BE2C (cell line): ENCODE data around the gene ZNF827.
A peak's percentile ranks its signal among the peaks of the same experiment; 100 is the strongest.

Source experiments
- DNase-seq: peaks from one replicate; pipeline ENCODE4 v3.0.0-alpha.2; 2020
- H3K27me3 ChIP-seq: fragments of 250-450 bp; sonication (Bioruptor Pico); 2 replicates; pipeline ENCODE4 v1.5.1; 2020; ENCODE audit warnings: mild to moderate bottlenecking
- H3K36me3 ChIP-seq: fragments of 250-450 bp; sonication (Bioruptor Pico); 2 replicates; pipeline ENCODE4 v1.5.1; 2020; ENCODE audit warnings: mild to moderate bottlenecking
- H3K4me1 ChIP-seq: fragments of 250-450 bp; sonication (Bioruptor Pico); 2 replicates; pipeline ENCODE4 v1.5.1; 2020
- H3K4me3 ChIP-seq: 2 replicates; pipeline ENCODE4 v1.5.1; 2011; ENCODE audit warnings: low read depth, low read length
- H3K9me3 ChIP-seq: fragments of 250-450 bp; sonication (Bioruptor Pico); 2 replicates; pipeline ENCODE4 v1.5.1; 2020
- TF ChIP-seq, protein P1 (sequence below): IDR thresholded peaks from 2 replicates; pipeline ENCODE4 v1.5.1; 2012; ENCODE audit warnings: mild to moderate bottlenecking, low read depth, low read length

ZNF827 gene

GRCh38 chr4:145957302-145957701 lies 18.7 kb upstream of the ZNF827 start:
- Histone ChIP-seq H3K4me1 (no peaks in the 10 kb centered on the region), H3K27me3 (no peaks in the 10 kb centered on the region), H3K9me3 (no peaks in the 10 kb centered on the region), H3K4me3 (no peak overlapping the region), H3K36me3 (no peaks in the 10 kb centered on the region)
- no peak for DNase-seq
- TF ChIP-seq, protein P1, sequence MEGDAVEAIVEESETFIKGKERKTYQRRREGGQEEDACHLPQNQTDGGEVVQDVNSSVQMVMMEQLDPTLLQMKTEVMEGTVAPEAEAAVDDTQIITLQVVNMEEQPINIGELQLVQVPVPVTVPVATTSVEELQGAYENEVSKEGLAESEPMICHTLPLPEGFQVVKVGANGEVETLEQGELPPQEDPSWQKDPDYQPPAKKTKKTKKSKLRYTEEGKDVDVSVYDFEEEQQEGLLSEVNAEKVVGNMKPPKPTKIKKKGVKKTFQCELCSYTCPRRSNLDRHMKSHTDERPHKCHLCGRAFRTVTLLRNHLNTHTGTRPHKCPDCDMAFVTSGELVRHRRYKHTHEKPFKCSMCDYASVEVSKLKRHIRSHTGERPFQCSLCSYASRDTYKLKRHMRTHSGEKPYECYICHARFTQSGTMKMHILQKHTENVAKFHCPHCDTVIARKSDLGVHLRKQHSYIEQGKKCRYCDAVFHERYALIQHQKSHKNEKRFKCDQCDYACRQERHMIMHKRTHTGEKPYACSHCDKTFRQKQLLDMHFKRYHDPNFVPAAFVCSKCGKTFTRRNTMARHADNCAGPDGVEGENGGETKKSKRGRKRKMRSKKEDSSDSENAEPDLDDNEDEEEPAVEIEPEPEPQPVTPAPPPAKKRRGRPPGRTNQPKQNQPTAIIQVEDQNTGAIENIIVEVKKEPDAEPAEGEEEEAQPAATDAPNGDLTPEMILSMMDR: no peak

- TF ChIP-seq, protein P1: peak; percentile 91
- Histone ChIP-seq H3K9me3 (no peaks in the 10 kb centered on the region), H3K27me3 (no peaks in the 10 kb centered on the region), H3K4me1 (no peaks in the 10 kb centered on the region), H3K4me3 (no peak overlapping the region), H3K36me3 (no peaks in the 10 kb centered on the region)
- DNase-seq: peak; percentile 49
Observed at GRCh38 chr4:145956288-145956890, 17.8 kb upstream of the ZNF827 start.

GRCh38 chr4:145954924-145955339 lies 16.3 kb upstream of the ZNF827 start:
- no peaks in the 10 kb centered on the region for H3K36me3 ChIP-seq
- H3K9me3 ChIP-seq: no peaks in the 10 kb centered on the region
- H3K4me3 ChIP-seq: no peak overlapping the region
- no peaks in the 10 kb centered on the region for H3K27me3 ChIP-seq
- no peaks in the 10 kb centered on the region for H3K4me1 ChIP-seq
- DNase-seq: peak; percentile 14
- TF ChIP-seq, protein P1: no peak

GRCh38 chr4:145951931-145952330 lies 13.3 kb upstream of the ZNF827 start:
- TF ChIP-seq, protein P1: no peak
- H3K9me3 ChIP-seq: no peaks in the 10 kb centered on the region
- no peak overlapping the region for H3K4me3 ChIP-seq
- no peak for DNase-seq
- H3K27me3 ChIP-seq: no peaks in the 10 kb centered on the region; the same call in 1 of the 2 replicates
- H3K4me1 ChIP-seq: no peaks in the 10 kb centered on the region
- no peaks in the 10 kb centered on the region for H3K36me3 ChIP-seq

- Histone ChIP-seq H3K27me3 (no peaks in the 10 kb centered on the region; the same call in 1 of the 2 replicates), H3K4me1 (no peaks in the 10 kb centered on the region), H3K9me3 (no peaks in the 10 kb centered on the region), H3K36me3 (no peaks in the 10 kb centered on the region), H3K4me3 (no peak overlapping the region)
- TF ChIP-seq, protein P1: no peak
- DNase-seq: no peak
Observed at GRCh38 chr4:145945431-145946155, 7.0 kb upstream of the ZNF827 start.

DNA sequence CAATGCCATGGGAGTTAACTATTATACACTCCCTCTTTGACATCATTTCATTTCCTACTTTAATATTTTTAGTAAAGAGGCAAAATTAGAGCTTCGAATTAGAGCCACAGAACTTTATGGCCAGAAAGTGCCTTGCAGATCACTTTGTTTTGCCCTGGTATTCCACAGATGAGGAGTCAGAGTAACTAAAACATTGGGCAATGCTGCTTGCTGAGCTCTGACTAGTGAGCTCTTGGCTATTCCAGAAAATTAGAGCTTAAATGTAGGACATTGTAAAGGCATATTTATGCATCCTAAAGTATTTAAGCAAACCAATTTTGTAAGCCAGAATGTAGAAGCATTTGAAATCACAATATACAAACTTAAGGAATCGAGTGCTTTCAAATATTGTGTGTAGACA lies 6.3 kb upstream of the ZNF827 start:
- Histone ChIP-seq H3K27me3 (no peaks in the 10 kb centered on the region; the same call in 1 of the 2 replicates), H3K9me3 (no peaks in the 10 kb centered on the region), H3K4me1 (no peaks in the 10 kb centered on the region), H3K4me3 (no peak overlapping the region), H3K36me3 (no peaks in the 10 kb centered on the region)
- TF ChIP-seq, protein P1: no peak
- DNase-seq: no peak
